GM10248 (cell line): Measurements from ENCODE around the gene SH3YL1.

ENCODE experiments used
- CTCF ChIA-PET: fragments of 300-600 bp; sonication (Branson Sonifier 250); formaldehyde crosslinking; extraction: SDS; loops from one replicate; lab custom pipeline; 2021; ENCODE audit warnings: antibody characterized with exemption; lab: Yijun Ruan, JAX
- POLR2A ChIA-PET: fragments of 350-650 bp; sonication (Branson Sonifier 250); formaldehyde crosslinking; extraction: SDS; loops from one replicate; lab custom pipeline; 2020; ENCODE audit warnings: antibody characterized with exemption; lab: Yijun Ruan, JAX
- DNase-seq: peaks from one replicate; pipeline ENCODE4 v3.0.0; 2012; ENCODE audit errors: extremely low spot score
- CTCF ChIP-seq: IDR thresholded peaks from 2 replicates; pipeline ENCODE4 v1.5.1; 2012; ENCODE audit warnings: mild to moderate bottlenecking, low read depth; ENCODE audit errors: extremely low read depth, missing control alignments, control extremely low read depth

SH3YL1 gene

DNA sequence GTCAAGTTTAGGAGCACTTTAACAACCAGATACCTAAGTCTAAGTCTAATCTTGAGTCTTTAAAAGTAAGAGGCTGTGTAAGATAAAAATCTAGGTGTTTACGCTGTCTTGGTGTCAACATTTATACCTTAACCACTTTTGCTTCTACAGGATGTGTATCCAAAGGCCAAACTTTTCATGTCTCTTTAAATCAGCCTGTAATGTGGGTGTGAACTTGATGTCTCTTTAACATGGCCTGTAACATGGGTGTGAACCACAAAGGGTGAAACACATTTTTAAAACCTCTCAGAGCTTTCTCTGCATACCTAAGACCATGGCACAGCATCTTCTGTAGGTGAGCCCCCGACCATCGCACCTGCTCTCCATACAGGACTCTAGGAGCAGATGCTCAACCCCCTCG lies 40.4 kb downstream of the SH3YL1 start:
- CTCF ChIA-PET, result interaction anchor here (1.2 kb wide), 1 partner anchor 11 kb away, joined by 3 read pairs; no protein-coding TSS in a partner anchor

DNA sequence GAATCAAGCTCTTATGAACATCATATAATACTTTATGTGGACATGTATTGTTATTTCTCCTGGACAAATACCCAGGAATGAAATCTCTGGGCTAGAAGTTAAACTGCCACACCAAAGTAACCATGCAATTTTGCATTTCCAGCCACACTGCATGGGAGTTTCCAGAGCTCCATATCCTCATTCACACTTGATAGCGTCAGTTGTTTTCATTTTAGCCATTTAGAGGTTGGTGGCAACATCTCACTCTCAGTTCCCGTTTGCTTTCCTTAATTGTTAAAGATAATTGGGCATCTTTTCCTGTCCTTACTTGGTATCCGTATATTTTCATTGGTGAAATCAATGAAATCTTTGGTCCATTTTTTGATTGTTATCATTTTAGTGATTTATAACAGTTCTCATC lies 47.8 kb downstream of the SH3YL1 start:
- no peak for DNase-seq
- ChIA-PET CTCF (interaction anchor here (1.1 to 1.4 kb wide), 2 partner anchors 18 to 24 kb away, joined by 3 to 4 read pairs; no protein-coding TSS in a partner anchor), POLR2A (no interaction called here)
- no peak for TF ChIP-seq CTCF

More for the DNA sequence above, 40.4 kb downstream of the SH3YL1 start:
- no peak for DNase-seq
- POLR2A ChIA-PET, result no interaction called here
- TF ChIP-seq CTCF, result no peak

- POLR2A ChIA-PET, result no interaction called here
- DNase-seq, result no peak
- TF ChIP-seq CTCF, result no peak
- CTCF ChIA-PET, result interaction anchor here (1.1 to 1.5 kb wide), 2 partner anchors 15 to 34 kb away, joined by 3 to 4 read pairs; no protein-coding TSS in a partner anchor
These were observed 49.7 kb downstream of the SH3YL1 start for GRCh38 chr2:213932-214693.

GRCh38 chr2:211486-212184 lies 52.2 kb downstream of the SH3YL1 start:
- no peak for DNase-seq
- ChIA-PET CTCF (no interaction called here), POLR2A (no interaction called here)
- no peak for TF ChIP-seq CTCF

DNA sequence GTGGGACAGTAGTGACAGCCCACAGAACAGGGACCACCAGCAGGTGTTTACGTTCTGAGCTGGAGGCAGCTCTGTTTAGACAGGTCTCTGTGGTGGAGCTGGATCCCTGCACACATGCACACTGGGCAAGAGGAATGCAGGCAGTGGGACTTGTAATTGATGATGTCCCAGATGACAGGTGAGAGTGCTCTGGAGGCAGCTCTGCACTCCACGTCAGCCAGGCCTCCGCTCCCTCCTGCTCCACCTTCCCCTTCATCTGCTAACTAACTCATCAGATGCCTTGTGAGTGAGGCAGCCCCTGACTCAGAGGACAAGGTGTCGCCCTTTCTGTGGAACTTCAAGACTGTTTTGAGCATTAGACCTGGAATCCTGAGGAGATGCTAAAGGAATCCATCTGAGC lies 53.2 kb downstream of the SH3YL1 start:
- CTCF ChIA-PET, result interaction anchor here (1.7 kb wide), 1 partner anchor 8 kb away, joined by 4 read pairs; no protein-coding TSS in a partner anchor
- DNase-seq, result no peak
- no peak for TF ChIP-seq CTCF
- POLR2A ChIA-PET, result no interaction called here

- no peak for TF ChIP-seq CTCF
- CTCF ChIA-PET, result interaction anchor here (1.7 kb wide), 1 partner anchor 10 kb away, joined by 4 read pairs; no protein-coding TSS in a partner anchor
- POLR2A ChIA-PET, result no interaction called here
- DNase-seq, result no peak
These were observed 54.4 kb downstream of the SH3YL1 start for GRCh38 chr2:209470-209869.
